ENCODE measurements around the gene GARRE1.

DNA sequence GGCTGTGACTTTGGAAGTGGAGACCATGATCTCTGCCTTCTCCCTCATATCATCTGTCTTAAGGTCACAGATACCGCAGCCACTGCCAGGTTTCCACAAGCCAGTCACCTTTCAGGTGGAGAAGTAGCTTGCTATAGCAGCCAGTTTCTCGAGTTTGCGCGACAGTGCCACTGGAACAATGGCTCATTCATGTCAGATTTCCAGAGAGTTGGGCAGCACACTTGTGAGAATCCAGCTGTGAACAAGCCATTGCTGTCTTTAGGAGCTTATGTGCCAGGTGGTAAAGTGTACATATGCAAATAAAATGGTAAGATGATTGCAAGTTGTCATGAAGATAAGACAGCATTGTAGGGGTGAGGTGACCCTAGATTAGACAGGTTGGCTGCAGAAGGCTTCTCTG, 22.3 kb downstream of the GARRE1 start:
- TF ChIP-seq, protein P1, sequence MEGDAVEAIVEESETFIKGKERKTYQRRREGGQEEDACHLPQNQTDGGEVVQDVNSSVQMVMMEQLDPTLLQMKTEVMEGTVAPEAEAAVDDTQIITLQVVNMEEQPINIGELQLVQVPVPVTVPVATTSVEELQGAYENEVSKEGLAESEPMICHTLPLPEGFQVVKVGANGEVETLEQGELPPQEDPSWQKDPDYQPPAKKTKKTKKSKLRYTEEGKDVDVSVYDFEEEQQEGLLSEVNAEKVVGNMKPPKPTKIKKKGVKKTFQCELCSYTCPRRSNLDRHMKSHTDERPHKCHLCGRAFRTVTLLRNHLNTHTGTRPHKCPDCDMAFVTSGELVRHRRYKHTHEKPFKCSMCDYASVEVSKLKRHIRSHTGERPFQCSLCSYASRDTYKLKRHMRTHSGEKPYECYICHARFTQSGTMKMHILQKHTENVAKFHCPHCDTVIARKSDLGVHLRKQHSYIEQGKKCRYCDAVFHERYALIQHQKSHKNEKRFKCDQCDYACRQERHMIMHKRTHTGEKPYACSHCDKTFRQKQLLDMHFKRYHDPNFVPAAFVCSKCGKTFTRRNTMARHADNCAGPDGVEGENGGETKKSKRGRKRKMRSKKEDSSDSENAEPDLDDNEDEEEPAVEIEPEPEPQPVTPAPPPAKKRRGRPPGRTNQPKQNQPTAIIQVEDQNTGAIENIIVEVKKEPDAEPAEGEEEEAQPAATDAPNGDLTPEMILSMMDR (IDR thresholded peaks at IDR 0.05) = no peak
- no peak for TF ChIP-seq POLR2A (IDR thresholded peaks at IDR 0.05)

Data from ovary (tissue), 3 donors.